Stomach (tissue), 19 donors: ENCODE measurements around the gene HSD17B4. TPM values are rescaled to one million over a fixed set of nuclear protein-coding genes. Genes with fewer than 3 reads are reported as not detected.

ENCODE experiments used
- DNase-seq, 2 donors: peaks; one replicate each; pipeline versions ENCODE4 v3.0.0 to v3.0.0-alpha.2; 2013 to 2019
- H3K27ac ChIP-seq, 5 donors: fragments of 200-600 bp in 4 of 5; sonication (generic) in 4 of 5; one replicate each; pipeline ENCODE4 v1.5.1; 2013 to 2019; ENCODE audit warnings: mild to moderate bottlenecking in 1 of 5, moderate library complexity in 1 of 5
- H3K27me3 ChIP-seq, 3 donors: fragments of 200-600 bp; sonication (generic); one replicate each; pipeline ENCODE4 v1.5.1; 2017 to 2019; ENCODE audit warnings: mixed run types in 1 of 3
- H3K36me3 ChIP-seq, 4 donors: fragments of 200-600 bp; sonication (generic); 1 replicate in 3 of 4; 2 replicates in 1 of 4; pipeline ENCODE4 v1.5.1; 2016 to 2019
- H3K4me1 ChIP-seq, 4 donors: fragments of 200-600 bp; sonication (generic); one replicate each; pipeline ENCODE4 v1.5.1; 2016 to 2019
- H3K4me3 ChIP-seq, 4 donors: fragments of 200-600 bp; sonication (generic) in 3 of 4; one replicate each; pipeline ENCODE4 v1.5.1; 2016 to 2019; ENCODE audit warnings: mild to moderate bottlenecking in 1 of 4
- H3K9me3 ChIP-seq, 4 donors: fragments of 200-600 bp; sonication (generic); one replicate each; pipeline ENCODE4 v1.5.1; 2016 to 2019
- CTCF ChIP-seq, 7 experiments: fragments of 450-650 bp in 4 of 7; fragments of 200-600 bp in 3 of 7; sonication (generic) in 3 of 7; IDR thresholded peaks; one replicate each; pipeline ENCODE4 v1.5.1; 2016 to 2019; ENCODE audit warnings: antibody characterized with exemption in 7 of 7, control low read depth in 2 of 7, mild to moderate bottlenecking in 1 of 7
- EP300 ChIP-seq: sonication (generic); formaldehyde crosslinking; IDR thresholded peaks from one replicate; pipeline ENCODE4 v1.6.1; 2017; ENCODE audit warnings: antibody characterized with exemption
- POLR2A ChIP-seq, 4 donors: fragments of 450-650 bp; IDR thresholded peaks; one replicate each; pipeline ENCODE4 v1.6.1; 2016; ENCODE audit warnings: antibody characterized with exemption in 4 of 4, control low read depth in 2 of 4, mild to moderate bottlenecking in 1 of 4, moderate library complexity in 1 of 4
- POLR2AphosphoS5 ChIP-seq, 3 donors: sonication (generic); formaldehyde crosslinking; IDR thresholded peaks; one replicate each; pipeline ENCODE4 v1.6.1; 2016; ENCODE audit warnings: antibody characterized with exemption in 3 of 3
- WGBS, 5 donors: extraction: QIAGEN DNeasy Blood & Tissue Kit in 3 of 5; methylation state at CpG; one replicate each; pipeline versions ENCODE4 v1.1.5 to v1.1.7; 2013 to 2018; 5-methylcytosine and 5-hydroxymethylcytosine counted together
- intact Hi-C: fragments of 100-400 bp; cut with DNase I; formaldehyde crosslinking; loops from one replicate; pipeline ENCODE4 v1.15.1; 2023; ENCODE audit warnings: low total_unique reads
- long read RNA-seq, 10 donors: transcript quantifications; one replicate each; lab custom pipeline, GENCODE V29; 2026
- polyA plus RNA-seq, 3 donors: library from polyadenylated mRNA; stranded (reverse); fragments of 200-250 nt; gene quantifications; one replicate each; pipeline ENCODE4 v1.2.3, GENCODE V29; 2013
- total RNA-seq, 5 donors: library from RNA; depleted of rRNA; stranded (reverse); fragments of >200 nt; gene quantifications; one replicate each; pipeline versions ENCODE4 v1.1.0 to v1.2.3, GENCODE V29; 2014 to 2016
- donor health status: healthy with polysubstance abuse.
- donor health status: Bipolar disorder and iron deficiency.
- donor health status: healthy.

Gene HSD17B4
- total RNA-seq = 100 to 1,000 TPM in 3 of 5 donors, 10 to 100 TPM in 2; 64.3 to 274 (median 161) TPM
- polyA plus RNA-seq = 100 to 1,000 TPM; 165 to 183 (median 179) TPM
- long read RNA-seq, donor 1, partial matches to known transcripts = 0 of 4 reads
- long read RNA-seq, donor 1, other reads (novel, unspliced or antisense) = 0 of 4 reads
- long read RNA-seq, donor 2, transcript HSD17B4-201 (24 exons, 2,685 nt) = major isoform, 11 of 14 reads
- long read RNA-seq, donor 2, partial matches to known transcripts = 0 of 14 reads
- long read RNA-seq, donor 2, other reads (novel, unspliced or antisense) = 0 of 14 reads
- long read RNA-seq, donor 3, transcript HSD17B4-201 (24 exons, 2,685 nt) = major isoform, 6 of 19 reads
- long read RNA-seq, donor 3, transcript HSD17B4-205 (2 exons, 1,129 nt) = major isoform, 6 of 19 reads
- long read RNA-seq, donor 3, partial matches to known transcripts = 6 of 19 reads
- long read RNA-seq, donor 3, other reads (novel, unspliced or antisense) = 0 of 19 reads
- long read RNA-seq, donor 4, partial matches to known transcripts = 0 of 3 reads
- long read RNA-seq, donor 4, other reads (novel, unspliced or antisense) = 0 of 3 reads
- long read RNA-seq, donor 5, transcript HSD17B4-201 (24 exons, 2,685 nt) = major isoform, 11 of 18 reads
- long read RNA-seq, donor 5, partial matches to known transcripts = 0 of 18 reads
- long read RNA-seq, donor 5, other reads (novel, unspliced or antisense) = 0 of 18 reads
- long read RNA-seq, donor 6, transcript HSD17B4-205 (2 exons, 1,129 nt) = minor isoform, 7 of 40 reads
- long read RNA-seq, donor 6, transcript HSD17B4-201 (24 exons, 2,685 nt) = major isoform, 11 of 40 reads
- long read RNA-seq, donor 6, partial matches to known transcripts = 19 of 40 reads
- long read RNA-seq, donor 6, other reads (novel, unspliced or antisense) = 0 of 40 reads
- long read RNA-seq, donor 7, transcript HSD17B4-205 (2 exons, 1,129 nt) = minor isoform, 5 of 16 reads
- long read RNA-seq, donor 7, transcript HSD17B4-201 (24 exons, 2,685 nt) = major isoform, 10 of 16 reads
- long read RNA-seq, donor 7, partial matches to known transcripts = 0 of 16 reads
- long read RNA-seq, donor 7, other reads (novel, unspliced or antisense) = 0 of 16 reads
- long read RNA-seq, donor 8, transcript HSD17B4-201 (24 exons, 2,685 nt) = major isoform, 7 of 19 reads
- long read RNA-seq, donor 8, partial matches to known transcripts = 5 of 19 reads
- long read RNA-seq, donor 8, other reads (novel, unspliced or antisense) = 0 of 19 reads
- long read RNA-seq, donor 9, transcript HSD17B4-205 (2 exons, 1,129 nt) = major isoform, 5 of 10 reads
- long read RNA-seq, donor 9, partial matches to known transcripts = 0 of 10 reads
- long read RNA-seq, donor 9, other reads (novel, unspliced or antisense) = 0 of 10 reads
- long read RNA-seq, donor 10, partial matches to known transcripts = 0 of 7 reads
- long read RNA-seq, donor 10, other reads (novel, unspliced or antisense) = 0 of 7 reads

DNA sequence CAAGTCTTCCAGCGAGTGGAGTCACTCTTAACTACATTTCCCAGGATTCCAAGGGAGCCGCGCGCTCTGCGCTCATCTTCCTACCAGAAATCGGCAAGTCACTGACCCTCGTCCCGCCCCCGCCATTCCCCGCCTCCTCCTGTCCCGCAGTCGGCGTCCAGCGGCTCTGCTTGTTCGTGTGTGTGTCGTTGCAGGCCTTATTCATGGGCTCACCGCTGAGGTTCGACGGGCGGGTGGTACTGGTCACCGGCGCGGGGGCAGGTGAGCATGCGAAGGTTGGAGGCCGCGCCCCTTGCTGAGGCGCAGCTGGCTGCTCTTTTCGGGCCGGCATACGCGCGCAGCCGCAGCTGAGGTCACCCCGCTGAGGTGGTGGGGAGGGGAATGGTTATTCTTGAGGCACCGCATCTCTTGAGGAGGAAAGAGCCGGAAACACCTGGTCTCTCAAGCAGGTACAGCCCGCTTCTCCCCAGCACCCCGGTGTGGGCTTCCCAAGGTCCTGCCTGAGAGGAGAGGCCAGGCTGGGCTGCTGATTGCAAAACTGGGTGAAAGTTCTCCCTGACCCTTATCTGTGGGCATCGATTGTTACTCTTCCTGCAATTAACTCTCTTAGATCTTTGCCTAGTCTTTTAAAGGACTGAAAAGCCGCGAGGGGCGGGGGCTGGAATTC, at the start of gene HSD17B4:
TSS of gene HSD17B4 (plus strand) at position 125 of the 667 bp plus-strand sequence. CDS start at position 204, 79 bp downstream.
- WGBS, 5 donors = 0% methylated on average over 38 to 42 of the region's 42 CpGs
- Histone ChIP-seq H3K27ac (peak within 1 kb of the TSS; percentile 74 to 95 (median 93)), H3K27me3 (no peaks in the 10 kb centered on the region), H3K36me3 (peaks cover 0 to 13% (median 8%) of the 10 kb centered on the region in 4 donors), H3K4me3 (peak within 1 kb of the TSS; percentile 60 to 90 (median 68)), H3K4me1 (peaks cover 6 to 28% (median 19%) of the 10 kb centered on the region in 4 donors), H3K9me3 (peaks cover 0 to 6% (median 0%) of the 10 kb centered on the region in 4 donors)
- intact Hi-C loops = no loop called here
- TF ChIP-seq CTCF (IDR thresholded peaks at IDR 0.05) (no peak), POLR2AphosphoS5 (IDR thresholded peaks at IDR 0.05) (peak; percentile 68 to 95 (median 93)), POLR2A (IDR thresholded peaks at IDR 0.05) (peak in 1 of 4 donors; percentile 37), EP300 (no peak)
- DNase-seq = peak; percentile 92 to 96

DNA sequence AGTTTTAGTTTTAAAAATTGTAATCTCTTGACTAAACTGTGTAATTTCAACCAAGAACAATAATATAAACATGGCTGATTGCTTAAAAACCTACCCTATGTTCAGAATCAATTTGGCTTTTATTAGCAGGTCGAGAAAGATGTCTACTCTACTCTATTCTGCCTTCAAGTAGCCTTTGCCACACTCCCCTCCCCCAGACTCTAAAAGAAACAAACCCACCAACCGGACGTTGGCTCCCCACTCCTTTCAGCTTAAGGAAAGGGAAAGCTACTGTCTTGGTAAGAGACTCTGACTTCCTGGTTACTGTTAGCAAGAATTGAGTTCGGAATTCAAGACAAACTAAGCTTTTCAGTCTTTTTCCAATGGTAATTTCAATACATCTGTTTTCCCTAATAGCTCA, 49.7 kb upstream of the HSD17B4 start:
- no peaks in the 10 kb centered on the region for H3K9me3 ChIP-seq
- 55 to 74% (median 68%) methylated on average over 4 of the region's 4 CpGs for WGBS, 5 donors
- H3K27ac ChIP-seq = no peak overlapping the region
- intact Hi-C loops = loop anchor here (10.0 kb wide), 1 partner anchor 138 kb away; no protein-coding TSS in a partner anchor
- DNase-seq = no peak
- H3K4me1 ChIP-seq = peaks cover 5 to 33% (median 19%) of the 10 kb centered on the region in 4 donors
- H3K36me3 ChIP-seq = no peaks in the 10 kb centered on the region
- TF ChIP-seq POLR2AphosphoS5 (IDR thresholded peaks at IDR 0.05) = no peak
- TF ChIP-seq CTCF (IDR thresholded peaks at IDR 0.05) = no peak
- TF ChIP-seq EP300 = no peak
- TF ChIP-seq POLR2A (IDR thresholded peaks at IDR 0.05) = no peak
- H3K4me3 ChIP-seq = no peak overlapping the region
- H3K27me3 ChIP-seq = no peaks in the 10 kb centered on the region

- no peak overlapping the region for H3K27ac ChIP-seq
- peaks cover 0 to 18% (median 10%) of the 10 kb centered on the region in 4 donors for H3K4me1 ChIP-seq
- no peak for TF ChIP-seq CTCF (IDR thresholded peaks at IDR 0.05)
- TF ChIP-seq POLR2A (IDR thresholded peaks at IDR 0.05) = no peak
- TF ChIP-seq POLR2AphosphoS5 (IDR thresholded peaks at IDR 0.05) = no peak
- TF ChIP-seq EP300 = no peak
- no peak for DNase-seq
- H3K27me3 ChIP-seq = no peaks in the 10 kb centered on the region
- H3K36me3 ChIP-seq = no peaks in the 10 kb centered on the region
- WGBS, 5 donors = 73 to 89% (median 77%) methylated on average over 2 of the region's 2 CpGs
- H3K9me3 ChIP-seq = no peaks in the 10 kb centered on the region
- H3K4me3 ChIP-seq = no peak overlapping the region
- intact Hi-C loops = loop anchor here (10.0 kb wide), 1 partner anchor 139 kb away; no protein-coding TSS in a partner anchor
These were observed 48.3 kb upstream of the HSD17B4 start for GRCh38 chr5:119404033-119404432.
